ENCODE data around the gene CCT8.

Gene CCT8

GRCh38 chr21:29056538-29057050 lies 16.9 kb downstream of the CCT8 start:
- TF ChIP-seq, protein P1, sequence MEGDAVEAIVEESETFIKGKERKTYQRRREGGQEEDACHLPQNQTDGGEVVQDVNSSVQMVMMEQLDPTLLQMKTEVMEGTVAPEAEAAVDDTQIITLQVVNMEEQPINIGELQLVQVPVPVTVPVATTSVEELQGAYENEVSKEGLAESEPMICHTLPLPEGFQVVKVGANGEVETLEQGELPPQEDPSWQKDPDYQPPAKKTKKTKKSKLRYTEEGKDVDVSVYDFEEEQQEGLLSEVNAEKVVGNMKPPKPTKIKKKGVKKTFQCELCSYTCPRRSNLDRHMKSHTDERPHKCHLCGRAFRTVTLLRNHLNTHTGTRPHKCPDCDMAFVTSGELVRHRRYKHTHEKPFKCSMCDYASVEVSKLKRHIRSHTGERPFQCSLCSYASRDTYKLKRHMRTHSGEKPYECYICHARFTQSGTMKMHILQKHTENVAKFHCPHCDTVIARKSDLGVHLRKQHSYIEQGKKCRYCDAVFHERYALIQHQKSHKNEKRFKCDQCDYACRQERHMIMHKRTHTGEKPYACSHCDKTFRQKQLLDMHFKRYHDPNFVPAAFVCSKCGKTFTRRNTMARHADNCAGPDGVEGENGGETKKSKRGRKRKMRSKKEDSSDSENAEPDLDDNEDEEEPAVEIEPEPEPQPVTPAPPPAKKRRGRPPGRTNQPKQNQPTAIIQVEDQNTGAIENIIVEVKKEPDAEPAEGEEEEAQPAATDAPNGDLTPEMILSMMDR (IDR thresholded peaks at IDR 0.05; ENCODE audit: borderline replicate concordance, insufficient read depth, low read depth, low read length) = no peak
- H3K4me3 ChIP-seq (ENCODE audit: low read depth, low read length) = no peak overlapping the region

GRCh38 chr21:29056005-29056404 lies 17.4 kb downstream of the CCT8 start:
- TF ChIP-seq, protein P1 (IDR thresholded peaks at IDR 0.05; ENCODE audit: borderline replicate concordance, insufficient read depth, low read depth, low read length) = no peak
- no peak overlapping the region for H3K4me3 ChIP-seq (ENCODE audit: low read depth, low read length)

- H3K4me3 ChIP-seq (ENCODE audit: low read depth, low read length) = no peak overlapping the region
- TF ChIP-seq, protein P1 (IDR thresholded peaks at IDR 0.05; ENCODE audit: borderline replicate concordance, insufficient read depth, low read depth, low read length) = no peak
Measured at GRCh38 chr21:29055080-29055479, 18.4 kb downstream of the CCT8 start.

GRCh38 chr21:29053656-29054055 lies 19.8 kb downstream of the CCT8 start:
- TF ChIP-seq, protein P1 (IDR thresholded peaks at IDR 0.05; ENCODE audit: borderline replicate concordance, insufficient read depth, low read depth, low read length) = no peak
- no peak overlapping the region for H3K4me3 ChIP-seq (ENCODE audit: low read depth, low read length)

- TF ChIP-seq, protein P1 (IDR thresholded peaks at IDR 0.05; ENCODE audit: borderline replicate concordance, insufficient read depth, low read depth, low read length) = no peak
- no peak overlapping the region for H3K4me3 ChIP-seq (ENCODE audit: low read depth, low read length)
Measured at GRCh38 chr21:29053011-29053553, 20.4 kb downstream of the CCT8 start.

GRCh38 chr21:29052224-29052623 lies 21.2 kb downstream of the CCT8 start:
- H3K4me3 ChIP-seq (ENCODE audit: low read depth, low read length) = no peak overlapping the region
- TF ChIP-seq, protein P1 (IDR thresholded peaks at IDR 0.05; ENCODE audit: borderline replicate concordance, insufficient read depth, low read depth, low read length) = no peak

GRCh38 chr21:29034678-29035077 lies 38.8 kb downstream of the CCT8 start:
- TF ChIP-seq, protein P1 (IDR thresholded peaks at IDR 0.05; ENCODE audit: borderline replicate concordance, insufficient read depth, low read depth, low read length) = no peak
- H3K4me3 ChIP-seq (ENCODE audit: low read depth, low read length) = no peak overlapping the region
